ENCODE measurements around the gene PCDH9.

PCDH9 gene

DNA sequence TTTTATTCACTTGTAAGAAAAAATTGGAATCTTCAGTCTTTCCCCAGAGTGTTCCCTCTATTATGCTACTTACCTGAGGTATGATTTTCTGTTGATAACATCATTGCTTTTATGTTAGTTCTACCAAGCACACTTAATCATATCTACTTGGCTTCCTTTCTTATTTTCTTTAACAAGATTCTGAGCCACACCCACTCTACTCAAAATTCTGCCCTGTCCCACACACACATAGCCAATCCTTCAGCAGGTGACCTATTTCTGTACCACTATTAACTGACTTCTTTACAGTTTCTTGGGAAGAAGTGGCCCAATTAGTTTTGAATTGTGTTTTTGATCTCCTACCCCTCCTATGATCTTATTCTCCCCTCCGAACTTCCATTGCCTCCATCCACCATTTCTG is 215.7 kb downstream of the PCDH9 start:
- DNase-seq (ENCODE audit: low spot score): no peak
- TF ChIP-seq, protein P1, sequence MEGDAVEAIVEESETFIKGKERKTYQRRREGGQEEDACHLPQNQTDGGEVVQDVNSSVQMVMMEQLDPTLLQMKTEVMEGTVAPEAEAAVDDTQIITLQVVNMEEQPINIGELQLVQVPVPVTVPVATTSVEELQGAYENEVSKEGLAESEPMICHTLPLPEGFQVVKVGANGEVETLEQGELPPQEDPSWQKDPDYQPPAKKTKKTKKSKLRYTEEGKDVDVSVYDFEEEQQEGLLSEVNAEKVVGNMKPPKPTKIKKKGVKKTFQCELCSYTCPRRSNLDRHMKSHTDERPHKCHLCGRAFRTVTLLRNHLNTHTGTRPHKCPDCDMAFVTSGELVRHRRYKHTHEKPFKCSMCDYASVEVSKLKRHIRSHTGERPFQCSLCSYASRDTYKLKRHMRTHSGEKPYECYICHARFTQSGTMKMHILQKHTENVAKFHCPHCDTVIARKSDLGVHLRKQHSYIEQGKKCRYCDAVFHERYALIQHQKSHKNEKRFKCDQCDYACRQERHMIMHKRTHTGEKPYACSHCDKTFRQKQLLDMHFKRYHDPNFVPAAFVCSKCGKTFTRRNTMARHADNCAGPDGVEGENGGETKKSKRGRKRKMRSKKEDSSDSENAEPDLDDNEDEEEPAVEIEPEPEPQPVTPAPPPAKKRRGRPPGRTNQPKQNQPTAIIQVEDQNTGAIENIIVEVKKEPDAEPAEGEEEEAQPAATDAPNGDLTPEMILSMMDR (IDR thresholded peaks at IDR 0.05; ENCODE audit: extremely low read depth, missing control alignments): no peak

DNA sequence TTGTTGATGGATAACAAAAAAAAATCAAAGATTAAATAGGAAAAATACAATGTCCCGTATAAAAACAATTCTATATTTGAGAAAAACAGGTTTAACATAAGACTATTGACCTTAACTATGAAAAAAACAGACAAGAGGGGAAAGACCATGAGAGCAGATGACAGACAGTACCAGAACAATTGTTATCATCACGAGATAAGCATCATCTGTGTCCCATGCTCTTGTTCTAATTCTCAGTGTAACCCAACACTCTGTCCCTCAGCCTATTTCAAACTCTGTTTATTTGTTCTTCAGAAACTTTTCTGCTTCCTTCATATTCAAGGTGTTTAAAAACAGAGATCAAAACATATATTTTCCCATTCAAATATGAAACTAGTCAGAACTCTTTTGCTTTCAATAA is 216.4 kb downstream of the PCDH9 start:
- DNase-seq (ENCODE audit: low spot score): no peak
- TF ChIP-seq, protein P1 (IDR thresholded peaks at IDR 0.05; ENCODE audit: extremely low read depth, missing control alignments): no peak

DNA sequence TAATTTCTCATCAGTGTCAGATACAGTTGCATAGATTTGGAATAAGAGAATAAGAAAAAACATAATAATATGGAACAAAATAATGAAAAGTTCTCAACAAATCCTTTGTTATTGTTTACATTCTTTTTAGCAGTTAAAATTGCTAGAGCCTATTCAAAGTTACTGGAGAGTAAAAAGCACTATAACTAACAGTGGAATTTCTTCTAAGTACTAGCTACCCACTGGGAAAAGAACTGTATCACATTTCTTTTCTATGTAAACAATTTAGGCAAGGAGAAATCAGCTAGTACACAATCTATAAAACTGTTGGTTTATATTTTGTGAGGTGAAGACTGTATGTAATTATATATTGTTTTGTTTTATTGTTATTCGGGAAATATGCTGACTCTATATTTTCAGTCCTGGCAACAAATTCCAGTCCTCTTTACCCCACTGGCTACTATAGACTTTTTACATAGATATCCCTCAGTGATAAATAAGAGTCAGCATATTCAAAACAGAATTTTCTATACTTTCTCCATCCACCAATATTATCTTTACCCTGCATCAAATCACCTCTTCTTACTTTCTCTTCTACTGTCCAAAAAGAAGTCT is 222.0 kb downstream of the PCDH9 start:
- TF ChIP-seq, protein P1 (IDR thresholded peaks at IDR 0.05; ENCODE audit: extremely low read depth, missing control alignments): no peak
- no peak for DNase-seq (ENCODE audit: low spot score)

DNA sequence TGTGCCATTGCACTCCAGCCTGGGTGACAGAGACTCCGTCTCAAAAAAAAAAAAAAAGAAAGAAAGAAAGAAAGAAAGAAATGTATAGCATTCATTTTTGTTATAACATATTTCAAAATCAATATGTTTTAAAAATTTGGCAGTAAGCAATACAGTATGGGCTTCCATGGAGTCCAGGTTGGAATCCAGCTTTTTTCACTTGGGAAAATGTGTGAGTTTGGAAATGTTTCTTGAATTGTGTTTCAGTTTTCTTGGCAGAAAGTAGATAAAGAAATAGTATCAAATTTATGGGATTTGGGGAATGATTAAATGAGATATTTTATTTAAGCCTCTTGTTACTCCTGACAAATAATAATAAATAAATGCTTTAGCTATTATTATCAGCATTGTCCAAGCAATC is 225.6 kb downstream of the PCDH9 start:
- DNase-seq (ENCODE audit: low spot score): no peak
- TF ChIP-seq, protein P1 (IDR thresholded peaks at IDR 0.05; ENCODE audit: extremely low read depth, missing control alignments): no peak

DNA sequence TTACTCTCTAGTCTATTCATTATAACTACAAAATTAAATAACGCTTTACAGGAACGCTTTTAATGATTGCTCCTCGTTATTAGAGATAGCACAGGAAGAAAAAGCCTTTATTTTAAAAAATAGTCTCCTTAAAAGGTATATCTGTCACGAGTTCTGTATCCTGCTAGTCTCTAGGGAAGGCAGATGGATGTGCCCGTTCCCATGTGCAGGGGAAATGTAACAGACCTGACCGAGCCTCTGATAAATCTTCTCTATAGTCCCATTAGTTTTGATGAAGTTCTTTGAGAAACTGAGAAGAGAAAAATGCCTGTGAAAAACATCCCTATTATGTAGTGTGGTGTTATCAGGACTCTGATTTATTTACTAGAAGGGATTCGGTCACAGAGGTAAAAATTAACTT is 226.4 kb downstream of the PCDH9 start:
- DNase-seq (ENCODE audit: low spot score): no peak
- TF ChIP-seq, protein P1 (IDR thresholded peaks at IDR 0.05; ENCODE audit: extremely low read depth, missing control alignments): no peak

DNA sequence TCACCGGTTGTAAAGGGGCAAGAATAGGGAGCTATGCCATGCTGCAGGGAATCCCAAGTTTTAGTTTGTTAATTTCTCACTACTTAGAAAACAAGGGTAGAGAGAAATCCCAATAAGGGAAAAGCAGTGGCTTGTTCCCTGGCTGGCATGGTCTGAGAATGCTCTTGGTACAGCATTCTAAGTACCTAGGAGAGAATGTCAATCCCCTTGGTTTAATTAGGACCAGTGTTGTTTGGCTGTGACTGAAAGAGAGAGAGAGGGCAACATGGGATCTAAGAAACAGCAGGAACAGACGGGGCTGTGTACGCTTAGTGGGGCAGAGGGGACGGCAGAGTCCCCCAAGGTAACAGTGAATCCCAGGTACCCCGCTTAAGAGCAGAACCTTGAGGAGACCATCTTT is 228.8 kb downstream of the PCDH9 start:
- TF ChIP-seq, protein P1 (IDR thresholded peaks at IDR 0.05; ENCODE audit: extremely low read depth, missing control alignments): no peak
- no peak for DNase-seq (ENCODE audit: low spot score)

DNA sequence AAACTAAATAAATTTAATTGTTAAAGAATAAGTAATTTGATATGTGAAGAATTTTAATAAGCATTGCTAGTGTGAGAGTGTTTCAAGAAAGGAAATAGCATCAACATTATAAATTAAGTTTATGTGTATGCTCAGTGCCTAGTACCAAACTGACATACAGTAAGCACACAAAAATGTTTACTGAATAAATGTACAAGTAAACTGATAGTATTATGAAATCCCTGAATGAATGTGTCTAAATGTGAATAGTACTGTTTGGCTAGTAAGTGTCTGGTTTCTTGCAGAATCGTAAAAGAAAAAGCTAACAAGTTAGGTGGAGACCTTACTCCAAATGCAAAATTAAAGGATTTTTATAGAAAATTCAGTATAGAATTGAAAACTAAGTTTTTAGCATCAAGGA is 233.6 kb downstream of the PCDH9 start:
- TF ChIP-seq, protein P1 (IDR thresholded peaks at IDR 0.05; ENCODE audit: extremely low read depth, missing control alignments): no peak
- DNase-seq (ENCODE audit: low spot score): no peak

Measured in GM20000 (cell line).